ENCODE results near the gene UBE2O. TPM values are rescaled to one million over a fixed set of nuclear protein-coding genes. Genes with fewer than 3 reads are reported as not detected.

UBE2O gene
- total and polyA plus RNA-seq, 2 donors from 2014 or later: 5.5 to 21.3 TPM

DNA sequence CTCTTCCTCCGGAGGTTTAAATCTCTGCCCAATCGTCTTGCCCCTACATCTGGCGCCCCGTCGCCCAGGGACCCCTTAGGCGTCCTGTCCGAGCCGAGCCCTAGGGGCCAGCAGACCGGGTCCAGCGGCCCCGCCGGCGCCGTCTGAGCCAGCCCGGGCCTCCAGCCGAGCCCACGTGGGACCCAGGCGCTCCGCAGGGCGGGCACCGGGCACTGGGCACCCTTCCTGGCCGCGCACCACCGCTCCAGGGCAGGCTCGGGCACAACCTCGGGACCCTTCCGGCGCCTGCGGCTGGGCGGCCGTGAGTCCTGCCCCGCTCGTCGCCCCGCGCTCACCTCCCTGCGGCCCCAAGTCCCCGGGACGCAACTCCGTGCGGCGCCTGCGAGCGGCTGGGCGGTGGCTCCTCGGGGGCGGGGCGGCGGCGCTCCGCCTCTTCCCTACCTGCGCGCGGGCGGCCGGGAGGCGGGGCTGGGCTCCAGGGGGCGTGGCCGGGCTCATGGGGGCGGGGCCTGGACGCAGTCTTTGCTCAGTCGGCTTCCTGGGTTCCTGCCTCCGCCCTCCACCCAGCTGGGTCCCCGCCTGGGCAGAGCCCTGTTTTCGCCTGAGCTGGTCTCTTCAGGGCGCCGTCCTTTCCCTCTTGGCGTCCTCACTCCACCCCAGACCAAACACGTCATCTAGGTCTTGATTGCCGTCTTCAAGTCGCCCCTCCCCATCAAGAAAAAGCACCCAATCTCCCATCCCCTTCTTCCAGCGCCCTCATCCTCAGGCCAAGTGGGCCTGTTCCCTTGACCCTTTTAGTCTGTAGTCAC lies 48.3 kb upstream of the UBE2O start, which contains the start of gene RHBDF2:
Gene RHBDF2 (minus strand): TSS at position 406 of the 809 bp plus-strand sequence. CDS start 19,899 bp downstream, outside the sequence.
- Histone ChIP-seq H3K36me3 (ENCODE audit: control insufficient read depth in 2 of 3, insufficient read depth in 3 of 3, low read length in 3 of 3) (no peaks in the 10 kb centered on the region), H3K9me3 (ENCODE audit: control insufficient read depth in 2 of 3, insufficient read depth in 1 of 3, low read length in 3 of 3) (no peaks in the 10 kb centered on the region), H3K9ac (ENCODE audit: low read length in 3 of 3) (peak within 1 kb of the TSS; percentile 10 to 73 (median 67)), H3K4me1 (ENCODE audit: control insufficient read depth in 2 of 3, insufficient read depth in 2 of 3, low read depth in 1 of 3, low read length in 3 of 3) (peaks cover 0 to 36% (median 20%) of the 10 kb centered on the region in 3 donors), H3K4me3 (ENCODE audit: low read length in 3 of 3) (peak within 1 kb of the TSS; percentile 49 to 71 (median 54)), H3K27me3 (ENCODE audit: control insufficient read depth, insufficient read depth, low read length) (no peaks in the 10 kb centered on the region), H3K27ac (ENCODE audit: low read depth in 2 of 2, low read length in 2 of 2) (peak within 1 kb of the TSS; percentile 76 to 83)
- intact Hi-C loops (cut with DNase I): no loop called here
- no peak for FAIRE-seq
- TF ChIP-seq, protein P1, sequence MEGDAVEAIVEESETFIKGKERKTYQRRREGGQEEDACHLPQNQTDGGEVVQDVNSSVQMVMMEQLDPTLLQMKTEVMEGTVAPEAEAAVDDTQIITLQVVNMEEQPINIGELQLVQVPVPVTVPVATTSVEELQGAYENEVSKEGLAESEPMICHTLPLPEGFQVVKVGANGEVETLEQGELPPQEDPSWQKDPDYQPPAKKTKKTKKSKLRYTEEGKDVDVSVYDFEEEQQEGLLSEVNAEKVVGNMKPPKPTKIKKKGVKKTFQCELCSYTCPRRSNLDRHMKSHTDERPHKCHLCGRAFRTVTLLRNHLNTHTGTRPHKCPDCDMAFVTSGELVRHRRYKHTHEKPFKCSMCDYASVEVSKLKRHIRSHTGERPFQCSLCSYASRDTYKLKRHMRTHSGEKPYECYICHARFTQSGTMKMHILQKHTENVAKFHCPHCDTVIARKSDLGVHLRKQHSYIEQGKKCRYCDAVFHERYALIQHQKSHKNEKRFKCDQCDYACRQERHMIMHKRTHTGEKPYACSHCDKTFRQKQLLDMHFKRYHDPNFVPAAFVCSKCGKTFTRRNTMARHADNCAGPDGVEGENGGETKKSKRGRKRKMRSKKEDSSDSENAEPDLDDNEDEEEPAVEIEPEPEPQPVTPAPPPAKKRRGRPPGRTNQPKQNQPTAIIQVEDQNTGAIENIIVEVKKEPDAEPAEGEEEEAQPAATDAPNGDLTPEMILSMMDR (IDR thresholded peaks at IDR 0.05; ENCODE audit: borderline replicate concordance, extremely low read depth, insufficient read depth): no peak
- DNase-seq: peak; percentile 78 to 97 (median 89)

DNA sequence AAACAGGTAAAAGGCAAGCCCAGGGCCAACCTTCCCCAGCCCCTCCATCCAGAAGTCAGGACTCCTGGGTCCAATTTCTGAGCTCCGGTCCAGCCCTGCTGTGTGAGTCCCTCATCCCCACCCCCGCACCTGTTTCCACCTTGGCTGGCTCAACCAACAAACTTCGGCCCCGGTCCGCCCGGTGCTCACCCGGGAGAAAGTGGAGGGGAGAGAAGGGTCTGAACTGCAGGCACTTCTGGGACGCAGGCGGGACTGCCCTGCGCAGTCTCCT lies 47.7 kb upstream of the UBE2O start:
- H3K4me3 ChIP-seq (ENCODE audit: low read length in 3 of 3): peak overlapping the region; percentile 26 to 71 (median 28)
- peak overlapping the region; percentile 76 to 83 for H3K27ac ChIP-seq (ENCODE audit: low read depth in 2 of 2, low read length in 2 of 2)
- intact Hi-C loops (cut with DNase I): no loop called here
- peaks cover 0 to 37% (median 20%) of the 10 kb centered on the region in 3 donors for H3K4me1 ChIP-seq (ENCODE audit: control insufficient read depth in 2 of 3, insufficient read depth in 2 of 3, low read depth in 1 of 3, low read length in 3 of 3)
- no peak for DNase-seq
- no peaks in the 10 kb centered on the region for H3K27me3 ChIP-seq (ENCODE audit: control insufficient read depth, insufficient read depth, low read length)
- H3K9ac ChIP-seq (ENCODE audit: low read length in 3 of 3): peak overlapping the region in 2 of 3 donors; percentile 67 to 73
- H3K36me3 ChIP-seq (ENCODE audit: control insufficient read depth in 2 of 3, insufficient read depth in 3 of 3, low read length in 3 of 3): no peaks in the 10 kb centered on the region
- no peaks in the 10 kb centered on the region for H3K9me3 ChIP-seq (ENCODE audit: control insufficient read depth in 2 of 3, insufficient read depth in 1 of 3, low read length in 3 of 3)
- TF ChIP-seq, protein P1 (IDR thresholded peaks at IDR 0.05; ENCODE audit: borderline replicate concordance, extremely low read depth, insufficient read depth): no peak
- no peak for FAIRE-seq

DNA sequence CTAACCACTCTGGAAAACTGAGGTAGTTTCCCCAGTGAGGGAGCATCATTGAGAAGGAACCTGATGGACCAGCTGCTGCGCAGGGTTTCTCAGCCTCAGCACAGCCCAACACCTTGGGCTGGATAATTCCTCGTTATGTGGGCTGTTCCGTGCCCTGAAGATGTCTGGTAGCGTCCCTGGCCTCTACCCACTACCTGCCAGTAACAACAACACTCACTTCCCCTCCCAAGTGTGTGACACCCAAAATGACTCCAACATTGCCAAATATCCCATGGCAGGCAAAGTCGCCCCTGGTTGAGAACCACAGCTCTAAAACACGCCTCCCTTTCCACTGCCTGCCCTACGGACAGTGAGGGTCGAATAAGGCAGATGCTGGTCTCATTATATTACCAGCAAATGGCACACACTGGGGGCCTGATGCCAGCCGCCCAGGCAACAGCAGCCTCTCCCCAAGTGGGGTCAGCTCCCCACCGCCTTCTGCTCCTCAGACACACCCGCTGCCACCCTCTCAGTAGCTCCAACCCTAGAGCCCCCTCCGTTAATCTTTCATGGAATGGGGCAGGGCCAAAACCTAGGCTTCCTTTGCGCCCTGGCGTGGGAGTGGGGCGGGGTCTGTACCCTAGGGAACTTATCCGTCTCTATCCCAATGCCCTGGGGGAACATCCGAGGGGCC lies 47.3 kb upstream of the UBE2O start:
- intact Hi-C loops (cut with DNase I): no loop called here
- Histone ChIP-seq H3K9ac (ENCODE audit: low read length in 3 of 3) (peak overlapping the region in 2 of 3 donors; percentile 67 to 73), H3K9me3 (ENCODE audit: control insufficient read depth in 2 of 3, insufficient read depth in 1 of 3, low read length in 3 of 3) (no peaks in the 10 kb centered on the region), H3K27me3 (ENCODE audit: control insufficient read depth, insufficient read depth, low read length) (no peaks in the 10 kb centered on the region), H3K27ac (ENCODE audit: low read depth in 2 of 2, low read length in 2 of 2) (peak overlapping the region; percentile 76 to 83), H3K4me1 (ENCODE audit: control insufficient read depth in 2 of 3, insufficient read depth in 2 of 3, low read depth in 1 of 3, low read length in 3 of 3) (peaks cover 0 to 38% (median 20%) of the 10 kb centered on the region in 3 donors), H3K4me3 (ENCODE audit: low read length in 3 of 3) (peak overlapping the region in 2 of 3 donors; percentile 28 to 71), H3K36me3 (ENCODE audit: control insufficient read depth in 2 of 3, insufficient read depth in 3 of 3, low read length in 3 of 3) (no peaks in the 10 kb centered on the region)
- no peak for FAIRE-seq
- DNase-seq: no peak
- TF ChIP-seq, protein P1 (IDR thresholded peaks at IDR 0.05; ENCODE audit: borderline replicate concordance, extremely low read depth, insufficient read depth): no peak

Data from kidney (tissue), 14 donors.